HepG2 (cell line): Measurements from ENCODE around the gene TPRN. TPM values are rescaled to one million over a fixed set of nuclear protein-coding genes. Genes with fewer than 3 reads are reported as not detected.
A peak's percentile ranks its signal among the peaks of the same experiment; 100 is the strongest.

Source experiments
- GLI4 ChIP-seq: sonication (generic); formaldehyde crosslinking; IDR thresholded peaks from 2 replicates; pipeline ENCODE4 v1.5.1; 2020; ENCODE audit warnings: missing genetic modification reagents, mild to moderate bottlenecking, moderate library complexity, borderline replicate concordance
- HES4 ChIP-seq: sonication (generic); formaldehyde crosslinking; IDR thresholded peaks from 2 replicates; pipeline ENCODE4 v1.9.0; 2021; ENCODE audit warnings: mild to moderate bottlenecking, missing genetic modification reagents, borderline replicate concordance
- HNRNPH1 ChIP-seq: fragments of 200-400 bp; formaldehyde crosslinking; optimal IDR thresholded peaks from 2 replicates; pipeline ENCODE3; 2017; ENCODE audit warnings: mild to moderate bottlenecking, low read depth, low read length
- LCORL ChIP-seq, 2 experiments: fragments of 450-650 bp in 1 of 2; sonication (generic) in 1 of 2; formaldehyde crosslinking in 1 of 2; IDR thresholded peaks; 2 replicates each; pipeline versions ENCODE4 v1.5.0 to v1.6.1; 2017 to 2020; ENCODE audit warnings: antibody characterized with exemption in 1 of 2, missing genetic modification reagents in 1 of 2
- PPARG ChIP-seq: conservative IDR thresholded peaks from 2 replicates; pipeline ENCODE4 v1.6.1; 2016; ENCODE audit warnings: missing biosample characterization, missing genetic modification reagents
- RFXANK ChIP-seq: IDR thresholded peaks from 2 replicates; pipeline ENCODE4 v1.6.1; 2016
- TCF12 ChIP-seq, 2 experiments: fragments of 450-650 bp in 1 of 2; sonication (generic) in 1 of 2; formaldehyde crosslinking in 1 of 2; IDR thresholded peaks; 2 replicates each; pipeline versions ENCODE4 v1.6.1 to v1.8.0; 2017 to 2022; ENCODE audit warnings: antibody characterized with exemption in 1 of 2, mild to moderate bottlenecking in 1 of 2, missing genetic modification reagents in 1 of 2, moderate library complexity in 1 of 2
- TSC22D2 ChIP-seq: sonication (generic); formaldehyde crosslinking; IDR thresholded peaks from 2 replicates; pipeline ENCODE4 v1.5.1; 2020; ENCODE audit warnings: missing genetic modification reagents, mild to moderate bottlenecking, borderline replicate concordance
- ZBTB20 ChIP-seq: sonication (generic); formaldehyde crosslinking; IDR thresholded peaks from 2 replicates; pipeline ENCODE4 v1.8.1; 2023; ENCODE audit warnings: missing genetic modification reagents, low read depth, mild to moderate bottlenecking, borderline replicate concordance
- ZNF143 ChIP-seq: sonication (generic); formaldehyde crosslinking; IDR thresholded peaks from 2 replicates; pipeline ENCODE4 v1.4.0; 2020; ENCODE audit warnings: missing genetic modification reagents
- ZNF160 ChIP-seq: sonication (generic); formaldehyde crosslinking; IDR thresholded peaks from 2 replicates; pipeline ENCODE4 v1.8.0; 2022; ENCODE audit warnings: mild to moderate bottlenecking, inconsistent platforms, missing genetic modification reagents
- ZNF337 ChIP-seq: sonication (generic); formaldehyde crosslinking; IDR thresholded peaks from 2 replicates; pipeline ENCODE4 v1.5.1; 2020; ENCODE audit warnings: missing genetic modification reagents, low read depth, mild to moderate bottlenecking, borderline replicate concordance
- ZNF382 ChIP-seq: sonication (generic); formaldehyde crosslinking; IDR thresholded peaks from 2 replicates; pipeline ENCODE4 v1.5.0; 2020; ENCODE audit warnings: missing genetic modification reagents, mild to moderate bottlenecking, borderline replicate concordance
- ZNF670 ChIP-seq: sonication (generic); formaldehyde crosslinking; IDR thresholded peaks from 2 replicates; pipeline ENCODE4 v1.8.0; 2022; ENCODE audit warnings: mild to moderate bottlenecking, missing genetic modification reagents, borderline replicate concordance
- ZNF746 ChIP-seq: sonication (generic); formaldehyde crosslinking; IDR thresholded peaks from 2 replicates; pipeline ENCODE4 v1.8.0; 2022; ENCODE audit warnings: mild to moderate bottlenecking, missing genetic modification reagents
- ZNF781 ChIP-seq: sonication (generic); formaldehyde crosslinking; IDR thresholded peaks from 2 replicates; pipeline ENCODE4 v1.5.1; 2020; ENCODE audit warnings: borderline replicate concordance, mild to moderate bottlenecking, missing genetic modification reagents; ENCODE audit errors: not compliant biosample characterization
- ZNF788 ChIP-seq: sonication (generic); formaldehyde crosslinking; IDR thresholded peaks from 2 replicates; pipeline ENCODE4 v1.5.0; 2020; ENCODE audit warnings: mild to moderate bottlenecking, missing genetic modification reagents, borderline replicate concordance
- ZNF891 ChIP-seq: sonication (generic); formaldehyde crosslinking; IDR thresholded peaks from 2 replicates; pipeline ENCODE4 v1.5.0; 2020; ENCODE audit warnings: mild to moderate bottlenecking, missing genetic modification reagents
- polyA plus RNA-seq, 8 experiments: library from polyadenylated mRNA; depleted of rRNA in 3 of 8; stranded (reverse) in 7 of 8; unstranded in 1 of 8; fragments of >200 nt; fragmentation: Illumina TruSeq in 4 of 8; extraction: Trizol in 4 of 8; gene quantifications; 2 replicates each; pipeline versions ENCODE4 v1.2.1 to v1.2.3, GENCODE V29; 2011 to 2016; ENCODE audit warnings: low read depth in 4 of 8, missing spikeins in 1 of 8, mixed read lengths in 1 of 8; ENCODE audit not compliant: insufficient read depth in 1 of 8
- total RNA-seq, 5 experiments: library from RNA; depleted of rRNA; stranded (reverse); fragments of >200 nt; fragmentation: Illumina TruSeq; extraction: Trizol; gene quantifications; 2 replicates each; pipeline ENCODE4 v1.2.3, GENCODE V29; 2016; ENCODE audit warnings: low read depth in 1 of 5
- TF ChIP-seq, protein P1 (sequence below): sonication (generic); formaldehyde crosslinking; IDR thresholded peaks from 2 replicates; pipeline ENCODE4 v1.5.0; 2020; ENCODE audit warnings: missing genetic modification reagents
- TF ChIP-seq, protein P2 (sequence below): IDR thresholded peaks from 2 replicates; pipeline ENCODE4 v1.6.1; 2016; ENCODE audit warnings: low read depth
- TF ChIP-seq, protein P3 (sequence below): sonication (generic); formaldehyde crosslinking; IDR thresholded peaks from 2 replicates; pipeline ENCODE4 v1.4.0; 2020; ENCODE audit warnings: missing genetic modification reagents
- TF ChIP-seq, protein P4 (sequence below): sonication (generic); formaldehyde crosslinking; conservative IDR thresholded peaks from 2 replicates; pipeline ENCODE4 v1.4.0; 2020; ENCODE audit warnings: missing genetic modification reagents

Gene TPRN
- total and polyA plus RNA-seq, 2 of the 13 experiments (the other 11 are each of a cell fraction or from before 2014, with no cell fraction given) = 10.1 to 19.2 TPM

DNA sequence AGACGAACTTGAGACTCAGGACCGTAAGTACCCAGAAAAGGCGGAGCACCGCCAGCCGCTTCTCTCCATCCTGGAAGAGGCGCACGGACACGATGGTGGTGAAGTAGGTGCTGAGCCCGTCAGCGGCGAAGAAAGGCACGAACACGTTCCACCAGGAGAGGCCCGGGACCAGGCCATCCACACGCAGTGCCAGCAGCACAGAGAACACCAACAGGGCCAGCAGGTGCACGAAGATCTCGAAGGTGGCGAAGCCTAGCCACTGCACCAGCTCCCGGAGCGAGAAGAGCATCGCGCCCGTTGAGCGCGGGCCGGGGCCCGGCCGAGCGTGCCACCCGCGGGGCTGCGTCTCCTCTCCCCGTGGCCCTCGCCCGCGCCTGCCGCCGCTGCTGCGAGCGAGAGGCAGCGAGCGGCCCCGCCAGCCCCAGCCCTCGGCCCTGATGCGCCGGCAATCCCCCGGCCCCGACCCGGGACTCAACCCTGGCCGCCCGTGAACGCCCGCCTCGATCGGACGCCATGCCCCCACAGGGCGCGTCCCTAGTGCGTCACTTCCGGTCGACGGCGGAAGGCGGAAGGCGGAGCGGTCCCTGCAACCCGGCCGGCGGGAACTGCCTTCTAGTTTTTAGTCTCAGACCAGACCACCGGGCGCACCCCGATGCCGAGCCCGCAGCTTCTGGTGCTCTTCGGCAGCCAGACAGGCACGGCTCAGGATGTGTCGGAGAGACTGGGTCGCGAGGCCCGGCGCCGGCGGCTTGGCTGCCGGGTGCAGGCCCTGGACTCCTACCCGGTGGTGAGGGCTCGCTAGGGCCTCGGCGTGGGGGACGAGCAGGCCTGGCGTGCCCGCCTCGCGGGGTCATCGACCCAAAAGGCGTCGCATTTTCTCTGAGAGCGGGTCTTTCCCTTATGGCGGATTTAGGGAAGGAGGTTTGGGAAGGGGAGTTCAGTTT lies 4.9 kb upstream of the TPRN start, which contains the start of the genes NDOR1 and TMEM203 (continued):
- no peak for TF ChIP-seq ZNF382 (CRISPR knock-in tag)
- TF ChIP-seq, protein P1, sequence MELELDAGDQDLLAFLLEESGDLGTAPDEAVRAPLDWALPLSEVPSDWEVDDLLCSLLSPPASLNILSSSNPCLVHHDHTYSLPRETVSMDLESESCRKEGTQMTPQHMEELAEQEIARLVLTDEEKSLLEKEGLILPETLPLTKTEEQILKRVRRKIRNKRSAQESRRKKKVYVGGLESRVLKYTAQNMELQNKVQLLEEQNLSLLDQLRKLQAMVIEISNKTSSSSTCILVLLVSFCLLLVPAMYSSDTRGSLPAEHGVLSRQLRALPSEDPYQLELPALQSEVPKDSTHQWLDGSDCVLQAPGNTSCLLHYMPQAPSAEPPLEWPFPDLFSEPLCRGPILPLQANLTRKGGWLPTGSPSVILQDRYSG (CRISPR knock-in tag) = no peak
- peak; percentile 63 for TF ChIP-seq ZNF781 (CRISPR knock-in tag)
- TF ChIP-seq TSC22D2 = no peak
- TF ChIP-seq ZBTB20 (CRISPR knock-in tag) = no peak
- 0 out of 2 replicates have a peak, but pooled peaks have one; percentile 44 for TF ChIP-seq ZNF891 (CRISPR knock-in tag)
- TF ChIP-seq GLI4 = no peak
- TF ChIP-seq RFXANK (CRISPR knock-in tag) = no peak
- TF ChIP-seq, protein P2, sequence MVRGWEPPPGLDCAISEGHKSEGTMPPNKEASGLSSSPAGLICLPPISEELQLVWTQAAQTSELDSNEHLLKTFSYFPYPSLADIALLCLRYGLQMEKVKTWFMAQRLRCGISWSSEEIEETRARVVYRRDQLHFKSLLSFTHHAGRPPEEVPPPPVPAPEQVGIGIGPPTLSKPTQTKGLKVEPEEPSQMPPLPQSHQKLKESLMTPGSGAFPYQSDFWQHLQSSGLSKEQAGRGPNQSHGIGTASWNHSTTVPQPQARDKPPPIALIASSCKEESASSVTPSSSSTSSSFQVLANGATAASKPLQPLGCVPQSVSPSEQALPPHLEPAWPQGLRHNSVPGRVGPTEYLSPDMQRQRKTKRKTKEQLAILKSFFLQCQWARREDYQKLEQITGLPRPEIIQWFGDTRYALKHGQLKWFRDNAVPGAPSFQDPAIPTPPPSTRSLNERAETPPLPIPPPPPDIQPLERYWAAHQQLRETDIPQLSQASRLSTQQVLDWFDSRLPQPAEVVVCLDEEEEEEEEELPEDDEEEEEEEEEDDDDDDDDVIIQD (CRISPR knock-in tag) = no peak
- no peak for TF ChIP-seq ZNF337 (CRISPR knock-in tag)
- no peak for TF ChIP-seq TCF12 (IDR thresholded peaks at IDR 0.05)
- 0 out of 2 replicates have a peak, but pooled peaks have one; percentile 28 for TF ChIP-seq TCF12 (CRISPR knock-in tag; IDR thresholded peaks at IDR 0.05)
- no peak for TF ChIP-seq ZNF746 (CRISPR knock-in tag)
- TF ChIP-seq ZNF788 = peak; percentile 47; the same call in 1 of the 2 replicates
- no peak for TF ChIP-seq PPARG
- TF ChIP-seq LCORL (IDR thresholded peaks at IDR 0.05) = no peak
- 0 out of 2 replicates have a peak, but pooled peaks have one; percentile 23 for TF ChIP-seq LCORL (CRISPR knock-in tag; IDR thresholded peaks at IDR 0.05)
- 0 out of 2 replicates have a peak, but pooled peaks have one; percentile 59 for TF ChIP-seq ZNF143 (CRISPR knock-in tag)
- TF ChIP-seq HNRNPH1 = no peak
- TF ChIP-seq ZNF670 = peak; percentile 32; the same call in 1 of the 2 replicates
- TF ChIP-seq, protein P3, sequence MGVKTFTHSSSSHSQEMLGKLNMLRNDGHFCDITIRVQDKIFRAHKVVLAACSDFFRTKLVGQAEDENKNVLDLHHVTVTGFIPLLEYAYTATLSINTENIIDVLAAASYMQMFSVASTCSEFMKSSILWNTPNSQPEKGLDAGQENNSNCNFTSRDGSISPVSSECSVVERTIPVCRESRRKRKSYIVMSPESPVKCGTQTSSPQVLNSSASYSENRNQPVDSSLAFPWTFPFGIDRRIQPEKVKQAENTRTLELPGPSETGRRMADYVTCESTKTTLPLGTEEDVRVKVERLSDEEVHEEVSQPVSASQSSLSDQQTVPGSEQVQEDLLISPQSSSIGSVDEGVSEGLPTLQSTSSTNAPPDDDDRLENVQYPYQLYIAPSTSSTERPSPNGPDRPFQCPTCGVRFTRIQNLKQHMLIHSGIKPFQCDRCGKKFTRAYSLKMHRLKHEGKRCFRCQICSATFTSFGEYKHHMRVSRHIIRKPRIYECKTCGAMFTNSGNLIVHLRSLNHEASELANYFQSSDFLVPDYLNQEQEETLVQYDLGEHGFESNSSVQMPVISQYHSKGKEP (CRISPR knock-in tag) = no peak; the same call in 1 of the 2 replicates
- TF ChIP-seq, protein P4, sequence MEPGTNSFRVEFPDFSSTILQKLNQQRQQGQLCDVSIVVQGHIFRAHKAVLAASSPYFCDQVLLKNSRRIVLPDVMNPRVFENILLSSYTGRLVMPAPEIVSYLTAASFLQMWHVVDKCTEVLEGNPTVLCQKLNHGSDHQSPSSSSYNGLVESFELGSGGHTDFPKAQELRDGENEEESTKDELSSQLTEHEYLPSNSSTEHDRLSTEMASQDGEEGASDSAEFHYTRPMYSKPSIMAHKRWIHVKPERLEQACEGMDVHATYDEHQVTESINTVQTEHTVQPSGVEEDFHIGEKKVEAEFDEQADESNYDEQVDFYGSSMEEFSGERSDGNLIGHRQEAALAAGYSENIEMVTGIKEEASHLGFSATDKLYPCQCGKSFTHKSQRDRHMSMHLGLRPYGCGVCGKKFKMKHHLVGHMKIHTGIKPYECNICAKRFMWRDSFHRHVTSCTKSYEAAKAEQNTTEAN = no peak
- TF ChIP-seq HES4 (CRISPR knock-in tag) = no peak; the same call in 1 of the 2 replicates
- TF ChIP-seq ZNF160 (CRISPR knock-in tag) = no peak; the same call in 1 of the 2 replicates
